ENCODE measurements around the gene RPL37A.

GRCh38 chr2:216502381-216503158 is 3.9 kb downstream of the RPL37A start:
- TF ChIP-seq CTCF (IDR thresholded peaks at IDR 0.05) (no peak), POLR2A (IDR thresholded peaks at IDR 0.05) (no peak)
